Endothelial cell of umbilical vein (primary cell): Measurements from ENCODE around the gene TTC22. TPM values are rescaled to one million over a fixed set of nuclear protein-coding genes. Genes with fewer than 3 reads are reported as not detected.
A peak's percentile ranks its signal among the peaks of the same experiment; 100 is the strongest.

Source experiments
- BruUV-seq: library from RNA; stranded (reverse); fragments of 400-500 nt; replicated peaks from 2 replicates; lab custom pipeline; 2021; lab: Mats Ljungman, UMichigan
- CTCF ChIA-PET: fragments of 300-600, 350-600 bp; sonication (Branson Sonifier 250); formaldehyde crosslinking; loops from one replicate; lab custom pipeline; 2021; ENCODE audit warnings: antibody characterized with exemption, inconsistent platforms; lab: Charles Lee
- POLR2A ChIA-PET: fragments of 300-600, 350-600 bp; sonication (Branson Sonifier 250); formaldehyde crosslinking; loops from one replicate; lab custom pipeline; 2021; ENCODE audit warnings: antibody characterized with exemption, inconsistent platforms; lab: Charles Lee
- DNase-seq: peaks from one replicate; pipeline ENCODE4 v3.0.0-alpha.2; 2011; ENCODE audit warnings: low read depth, low spot score
- FAIRE-seq: peaks from 2 replicates; lab custom pipeline; 2011; peaks lifted over from hg19 to GRCh38; lab: Jason Lieb, UNC
- H2AFZ ChIP-seq: 2 replicates; pipeline ENCODE4 v1.6.0; 2012; ENCODE audit warnings: low read depth, low read length, control low read depth, inconsistent platforms
- H3K27ac ChIP-seq: 2 replicates; pipeline ENCODE4 v1.5.1; 2011; ENCODE audit warnings: low read depth, mild to moderate bottlenecking, control low read depth, low read length, moderate library complexity; ENCODE audit not compliant: insufficient read depth
- H3K27me3 ChIP-seq, 2 experiments: 2 replicates each; pipeline versions ENCODE4 v1.6.0 to v1.6.1; 2011; ENCODE audit warnings: low read length in 2 of 2, mixed read lengths in 1 of 2; ENCODE audit not compliant: control insufficient read depth in 2 of 2, insufficient read depth in 2 of 2
- H3K36me3 ChIP-seq, 2 experiments: 2 replicates in 1 of 2; 3 replicates in 1 of 2; pipeline ENCODE4 v1.5.1; 2011; ENCODE audit warnings: low read length in 2 of 2, mild to moderate bottlenecking in 1 of 2, moderate library complexity in 1 of 2; ENCODE audit not compliant: control insufficient read depth in 2 of 2, insufficient read depth in 2 of 2; ENCODE audit errors: extremely low read depth in 1 of 2
- H3K4me1 ChIP-seq: 3 replicates; pipeline ENCODE4 v1.5.1; 2011; ENCODE audit warnings: mild to moderate bottlenecking, low read length; ENCODE audit not compliant: control insufficient read depth, insufficient read depth; ENCODE audit errors: extremely low read depth
- H3K4me2 ChIP-seq: 2 replicates; pipeline ENCODE4 v1.6.1; 2011; ENCODE audit warnings: low read length, control low read depth, mixed read lengths; ENCODE audit not compliant: insufficient read depth
- H3K4me3 ChIP-seq, 3 experiments: fragments of 200-600 bp in 1 of 3; sonication (generic), shearing (Covaris generic) in 1 of 3; replicated peaks in 1 of 3; 2 replicates each; pipeline ENCODE4 v1.5.1; 2011 to 2016; ENCODE audit warnings: control low read depth in 3 of 3, low read length in 3 of 3, mild to moderate bottlenecking in 2 of 3, inconsistent platforms in 1 of 3, low read depth in 1 of 3, moderate library complexity in 1 of 3; ENCODE audit not compliant: insufficient read depth in 1 of 3
- H3K79me2 ChIP-seq: 2 replicates; pipeline ENCODE4 v1.6.0; 2012; ENCODE audit warnings: low read length, inconsistent platforms; ENCODE audit not compliant: control insufficient read depth, insufficient read depth
- H3K9ac ChIP-seq: replicated peaks from 2 replicates; pipeline ENCODE3; 2011; ENCODE audit warnings: low read length, control low read depth; ENCODE audit not compliant: insufficient read depth; ENCODE audit errors: extremely low read depth
- H3K9me1 ChIP-seq: replicated peaks from 3 replicates; pipeline ENCODE4 v1.6.0; 2011; ENCODE audit warnings: mild to moderate bottlenecking, low read length; ENCODE audit not compliant: control insufficient read depth, insufficient read depth; ENCODE audit errors: extremely low read depth
- H3K9me3 ChIP-seq: replicated peaks from 2 replicates; pipeline ENCODE4 v1.5.1; 2012; ENCODE audit warnings: low read length, inconsistent platforms; ENCODE audit not compliant: control insufficient read depth, insufficient read depth
- H4K20me1 ChIP-seq: replicated peaks from 2 replicates; pipeline ENCODE3; 2011; ENCODE audit warnings: mild to moderate bottlenecking, low read length; ENCODE audit not compliant: control insufficient read depth, insufficient read depth; ENCODE audit errors: extremely low read depth
- FOS ChIP-seq: IDR thresholded peaks from 2 replicates; pipeline ENCODE4 v1.6.1; 2011; ENCODE audit warnings: mild to moderate bottlenecking, low read length, moderate library complexity, borderline replicate concordance; ENCODE audit not compliant: insufficient read depth
- JUN ChIP-seq: IDR thresholded peaks from 2 replicates; pipeline ENCODE4 v1.6.1; 2011; ENCODE audit warnings: borderline replicate concordance, low read depth; ENCODE audit not compliant: insufficient read length, insufficient read depth
- POLR2A ChIP-seq: IDR thresholded peaks from 2 replicates; pipeline ENCODE4 v1.6.1; 2012; ENCODE audit warnings: low read depth, mild to moderate bottlenecking, control low read depth, low read length
- POLR2AphosphoS5 ChIP-seq: IDR thresholded peaks from 2 replicates; pipeline ENCODE4 v1.6.1; 2012; ENCODE audit warnings: low read depth, mild to moderate bottlenecking, control low read depth, low read length, moderate library complexity; ENCODE audit not compliant: insufficient read depth
- dilution Hi-C: fragments of 300-500 bp; cut with MboI; formaldehyde crosslinking; loops from one replicate; pipeline ENCODE4 v1.15.0; 2019; ENCODE audit warnings: low sequenced_read_pairs; ENCODE audit not compliant: extremely low pct_ligation_motif_present
- intact Hi-C: fragments of 100-400 bp; cut with micrococcal nuclease; formaldehyde crosslinking; loops from one replicate; pipeline ENCODE4 v1.10.0; 2022
- polyA plus RNA-seq, 4 experiments: library from polyadenylated mRNA; depleted of rRNA in 3 of 4; stranded (reverse) in 3 of 4; unstranded in 1 of 4; fragments of >200 nt; gene quantifications; 2 replicates each; pipeline versions ENCODE4 v1.2.1 to v1.2.3, GENCODE V29; 2011 to 2012; ENCODE audit warnings: missing spikeins in 1 of 4
- total RNA-seq: library from RNA; stranded (reverse); gene quantifications from 2 replicates; pipeline ENCODE4 v1.2.3, GENCODE V29; 2021
- TF ChIP-seq, protein P1 (sequence below): IDR thresholded peaks from 2 replicates; pipeline ENCODE4 v1.6.1; 2011; ENCODE audit not compliant: insufficient read depth, insufficient read length
- TF ChIP-seq, protein P2 (sequence below), 2 donors: IDR thresholded peaks; 1 replicate in 1 of 2; 2 replicates in 1 of 2; pipeline ENCODE4 v1.5.1; 2011; ENCODE audit warnings: low read length in 2 of 2, mild to moderate bottlenecking in 2 of 2, moderate library complexity in 2 of 2, control low read depth in 1 of 2, inconsistent platforms in 1 of 2, low read depth in 1 of 2; ENCODE audit not compliant: insufficient read depth in 1 of 2; ENCODE audit errors: extremely low read depth in 1 of 2

Gene TTC22
- total and polyA plus RNA-seq, 2 donors (not counting 3 experiments of a cell fraction or from before 2014, with no cell fraction given): not detected

DNA sequence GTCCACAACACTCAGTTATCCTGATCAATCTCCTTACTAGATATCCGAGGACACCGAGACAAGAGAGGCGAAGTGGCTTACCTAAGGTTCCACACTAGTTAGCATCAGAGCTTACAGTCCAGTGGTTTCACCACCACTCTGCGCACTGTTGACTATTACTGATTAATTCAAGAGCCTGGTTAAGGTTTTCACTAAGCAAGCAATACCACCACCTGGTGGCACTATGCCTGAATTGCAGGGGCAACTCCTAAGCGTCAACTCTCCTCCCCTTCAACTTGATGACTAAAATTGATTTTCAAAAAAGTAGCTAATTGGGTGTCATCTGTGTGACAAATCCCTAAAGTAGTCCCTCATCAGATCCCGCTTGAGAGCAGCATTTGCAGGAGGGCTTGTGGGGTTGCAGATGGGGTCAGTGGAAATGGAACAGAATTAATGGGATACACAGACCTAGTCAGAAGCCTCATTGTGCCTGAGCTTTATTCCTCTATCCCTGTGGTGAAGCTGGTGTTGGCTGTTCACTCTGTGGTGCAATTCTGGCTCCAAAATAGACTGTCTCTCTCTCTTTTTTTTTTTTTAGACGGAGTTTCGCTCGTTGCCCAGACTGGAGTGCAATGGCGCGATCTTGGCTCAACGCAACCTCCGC lies 9.1 kb downstream of the TTC22 start:
- no peaks in the 10 kb centered on the region for H3K79me2 ChIP-seq
- no peaks in the 10 kb centered on the region for H3K4me1 ChIP-seq
- ChIA-PET POLR2A (no interaction called here), CTCF (interaction anchor here (0.7 to 2.0 kb wide), 10 partner anchors 9 to 931 kb away, joined by 3 to 10 read pairs (median 4); partner anchors contain the start of gene TTC22)
- DNase-seq (peak; percentile 20), FAIRE-seq (peak; percentile 67)
- no peaks in the 10 kb centered on the region for H3K9me3 ChIP-seq
- H3K4me2 ChIP-seq: no peak overlapping the region
- H3K27me3 ChIP-seq: peaks cover 2% of the 10 kb centered on the region in 2 experiments
- dilution Hi-C loops (no loop called here), intact Hi-C loops (loop anchor here (1.0 to 5.0 kb wide), 3 partner anchors 120 to 722 kb away; no protein-coding TSS in a partner anchor)
- no peak overlapping the region for H3K4me3 ChIP-seq
- BruUV-seq: no TSS peak
- H4K20me1 ChIP-seq: no peaks in the 10 kb centered on the region
- no peaks in the 10 kb centered on the region for H3K9me1 ChIP-seq
- H3K27ac ChIP-seq: no peak overlapping the region
- TF ChIP-seq, protein P1, sequence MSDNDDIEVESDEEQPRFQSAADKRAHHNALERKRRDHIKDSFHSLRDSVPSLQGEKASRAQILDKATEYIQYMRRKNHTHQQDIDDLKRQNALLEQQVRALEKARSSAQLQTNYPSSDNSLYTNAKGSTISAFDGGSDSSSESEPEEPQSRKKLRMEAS: no peak
- TF ChIP-seq FOS: no peak
- TF ChIP-seq, protein P2, sequence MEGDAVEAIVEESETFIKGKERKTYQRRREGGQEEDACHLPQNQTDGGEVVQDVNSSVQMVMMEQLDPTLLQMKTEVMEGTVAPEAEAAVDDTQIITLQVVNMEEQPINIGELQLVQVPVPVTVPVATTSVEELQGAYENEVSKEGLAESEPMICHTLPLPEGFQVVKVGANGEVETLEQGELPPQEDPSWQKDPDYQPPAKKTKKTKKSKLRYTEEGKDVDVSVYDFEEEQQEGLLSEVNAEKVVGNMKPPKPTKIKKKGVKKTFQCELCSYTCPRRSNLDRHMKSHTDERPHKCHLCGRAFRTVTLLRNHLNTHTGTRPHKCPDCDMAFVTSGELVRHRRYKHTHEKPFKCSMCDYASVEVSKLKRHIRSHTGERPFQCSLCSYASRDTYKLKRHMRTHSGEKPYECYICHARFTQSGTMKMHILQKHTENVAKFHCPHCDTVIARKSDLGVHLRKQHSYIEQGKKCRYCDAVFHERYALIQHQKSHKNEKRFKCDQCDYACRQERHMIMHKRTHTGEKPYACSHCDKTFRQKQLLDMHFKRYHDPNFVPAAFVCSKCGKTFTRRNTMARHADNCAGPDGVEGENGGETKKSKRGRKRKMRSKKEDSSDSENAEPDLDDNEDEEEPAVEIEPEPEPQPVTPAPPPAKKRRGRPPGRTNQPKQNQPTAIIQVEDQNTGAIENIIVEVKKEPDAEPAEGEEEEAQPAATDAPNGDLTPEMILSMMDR (IDR thresholded peaks at IDR 0.05; ENCODE audit: extremely low read depth in 1 of 2, insufficient read depth in 1 of 2, low read depth in 1 of 2, low read length in 2 of 2): peak; percentile 55 to 73
- no peak for TF ChIP-seq POLR2A
- no peak for TF ChIP-seq JUN
- no peak for TF ChIP-seq POLR2AphosphoS5
- H3K36me3 ChIP-seq: no peaks in the 10 kb centered on the region
- H2AFZ ChIP-seq: no peak overlapping the region
- H3K9ac ChIP-seq: no peak overlapping the region
